H1 (cell line): ENCODE data around the gene ZFP91. TPM values are rescaled to one million over a fixed set of nuclear protein-coding genes. Genes with fewer than 3 reads are reported as not detected.

Experiments used
- CTCF ChIA-PET: fragments of 300-600 bp; sonication (Branson Sonifier 250); formaldehyde crosslinking; loops from one replicate; lab custom pipeline; 2021; ENCODE audit not compliant: partially characterized antibody; lab: Charles Lee
- POLR2A ChIA-PET: fragments of 300-600 bp; sonication (Branson Sonifier 250); formaldehyde crosslinking; loops from one replicate; lab custom pipeline; 2021; ENCODE audit warnings: inconsistent platforms; ENCODE audit not compliant: partially characterized antibody; lab: Charles Lee
- DNase-seq, 2 experiments: peaks; one replicate each; pipeline versions ENCODE4 v3.0.0 to v3.0.0-alpha.2; 2010 to 2022; ENCODE audit warnings: low spot score in 2 of 2, low read depth in 1 of 2, mixed read lengths in 1 of 2
- FAIRE-seq: peaks from 2 replicates; lab custom pipeline; 2011; peaks lifted over from hg19 to GRCh38; lab: Jason Lieb, UNC
- H2AFZ ChIP-seq: 2 replicates; pipeline ENCODE4 v1.8.1; 2012; ENCODE audit warnings: low read length, inconsistent platforms
- H2AK5ac ChIP-seq: 2 replicates; pipeline ENCODE4 v1.6.1; 2013; ENCODE audit warnings: low read depth, low read length
- H2BK120ac ChIP-seq: replicated peaks from 2 replicates; pipeline ENCODE3; 2013; ENCODE audit warnings: low read depth, low read length, inconsistent platforms
- H2BK12ac ChIP-seq: 2 replicates; pipeline ENCODE4 v1.6.1; 2013; ENCODE audit warnings: low read depth, low read length
- H2BK15ac ChIP-seq: 2 replicates; pipeline ENCODE4 v1.6.1; 2013; ENCODE audit warnings: low read length
- H2BK20ac ChIP-seq: 2 replicates; pipeline ENCODE4 v1.6.1; 2013; ENCODE audit warnings: low read length
- H2BK5ac ChIP-seq: 2 replicates; pipeline ENCODE4 v1.6.1; 2013; ENCODE audit warnings: low read depth, low read length
- H3K14ac ChIP-seq: 2 replicates; pipeline ENCODE4 v1.6.1; 2013; ENCODE audit warnings: inconsistent platforms; ENCODE audit not compliant: insufficient read length
- H3K18ac ChIP-seq: 2 replicates; pipeline ENCODE4 v1.6.1; 2013; ENCODE audit warnings: low read length; ENCODE audit errors: extremely low read depth
- H3K23ac ChIP-seq: 2 replicates; pipeline ENCODE4 v1.6.1; 2013; ENCODE audit warnings: inconsistent platforms; ENCODE audit not compliant: insufficient read length
- H3K23me2 ChIP-seq: 2 replicates; pipeline ENCODE4 v1.6.1; 2013; ENCODE audit warnings: low read depth, low read length
- H3K27ac ChIP-seq: 2 replicates; pipeline ENCODE4 v1.6.1; 2011; ENCODE audit warnings: low read depth, low read length, inconsistent platforms
- H3K27me3 ChIP-seq, 4 experiments: replicated peaks in 1 of 4; 1 replicate in 1 of 4; 2 replicates in 3 of 4; pipeline versions ENCODE4 v1.6.1 to v1.8.1; 2011 to 2013; ENCODE audit warnings: low read length in 3 of 4, mild to moderate bottlenecking in 3 of 4, inconsistent platforms in 2 of 4, mixed read lengths in 2 of 4, moderate library complexity in 1 of 4; ENCODE audit not compliant: control insufficient read depth in 3 of 4, insufficient read depth in 3 of 4; ENCODE audit errors: extremely low read depth in 1 of 4
- H3K36me3 ChIP-seq, 4 experiments: 2 replicates each; pipeline versions ENCODE4 v1.6.1 to v1.8.1; 2011 to 2013; ENCODE audit warnings: mild to moderate bottlenecking in 4 of 4, low read length in 3 of 4, moderate library complexity in 2 of 4, control low read depth in 1 of 4, inconsistent platforms in 1 of 4; ENCODE audit not compliant: insufficient read depth in 4 of 4, control insufficient read depth in 2 of 4
- H3K4ac ChIP-seq: replicated peaks from 2 replicates; pipeline ENCODE3; 2013; ENCODE audit warnings: low read length, low read depth, mixed read lengths, inconsistent platforms; ENCODE audit not compliant: insufficient read length
- H3K4me1 ChIP-seq, 4 experiments: replicated peaks in 1 of 4; 1 replicate in 1 of 4; 2 replicates in 3 of 4; pipeline versions ENCODE4 v1.6.1 to v1.8.1; 2011 to 2013; ENCODE audit warnings: low read length in 3 of 4, inconsistent platforms in 2 of 4, mixed read lengths in 1 of 4; ENCODE audit not compliant: insufficient read depth in 4 of 4, control insufficient read depth in 3 of 4
- H3K4me2 ChIP-seq, 2 experiments: 2 replicates each; pipeline versions ENCODE4 v1.6.1 to v1.8.1; 2011 to 2013; ENCODE audit warnings: low read depth in 2 of 2, low read length in 2 of 2, control low read depth in 1 of 2, inconsistent platforms in 1 of 2, mild to moderate bottlenecking in 1 of 2; ENCODE audit not compliant: insufficient read depth in 1 of 2
- H3K4me3 ChIP-seq, 4 experiments: fragments of 200-600, 300-600 bp in 1 of 4; sonication (generic), shearing (Covaris generic), sonication (Bioruptor Twin) in 1 of 4; 2 replicates each; pipeline versions ENCODE4 v1.5.1 to v1.8.1; 2011 to 2016; ENCODE audit warnings: low read length in 4 of 4, low read depth in 3 of 4, control low read depth in 2 of 4, inconsistent platforms in 2 of 4, mild to moderate bottlenecking in 2 of 4, mixed read lengths in 1 of 4, moderate library complexity in 1 of 4; ENCODE audit not compliant: insufficient read depth in 2 of 4; ENCODE audit errors: extremely low read depth in 1 of 4
- H3K56ac ChIP-seq: replicated peaks from 2 replicates; pipeline ENCODE3; 2013; ENCODE audit warnings: low read depth, mild to moderate bottlenecking, mixed read lengths, low read length, inconsistent platforms; ENCODE audit not compliant: insufficient read length
- H3K79me1 ChIP-seq: 2 replicates; pipeline ENCODE4 v1.6.1; 2013; ENCODE audit warnings: low read depth, low read length, control low read depth
- H3K79me2 ChIP-seq, 2 experiments: 2 replicates each; pipeline versions ENCODE4 v1.6.1 to v1.8.1; 2012 to 2013; ENCODE audit warnings: low read length in 2 of 2, mild to moderate bottlenecking in 2 of 2, inconsistent platforms in 1 of 2; ENCODE audit not compliant: insufficient read depth in 2 of 2, control insufficient read depth in 1 of 2
- H3K9ac ChIP-seq, 4 experiments: replicated peaks in 1 of 4; 1 replicate in 1 of 4; 2 replicates in 3 of 4; pipeline versions ENCODE4 v1.6.1 to v1.8.1; 2011 to 2013; ENCODE audit warnings: low read depth in 3 of 4, low read length in 3 of 4, control low read depth in 2 of 4, mild to moderate bottlenecking in 2 of 4, moderate library complexity in 2 of 4, inconsistent platforms in 1 of 4; ENCODE audit errors: extremely low read depth in 1 of 4
- H3K9me3 ChIP-seq, 2 experiments: 2 replicates each; pipeline versions ENCODE4 v1.6.1 to v1.8.1; 2012 to 2013; ENCODE audit warnings: mild to moderate bottlenecking in 2 of 2, moderate library complexity in 2 of 2, control low read depth in 1 of 2, inconsistent platforms in 1 of 2, low read depth in 1 of 2, low read length in 1 of 2, mixed read lengths in 1 of 2; ENCODE audit not compliant: insufficient read depth in 2 of 2
- H4K20me1 ChIP-seq, 2 experiments: replicated peaks in 1 of 2; 2 replicates each; pipeline versions ENCODE3 to v1.8.1; 2011 to 2013; ENCODE audit warnings: inconsistent platforms in 2 of 2, low read length in 2 of 2, mild to moderate bottlenecking in 1 of 2; ENCODE audit not compliant: insufficient read depth in 2 of 2, control insufficient read depth in 1 of 2
- H4K5ac ChIP-seq: 2 replicates; pipeline ENCODE4 v1.6.1; 2013; ENCODE audit warnings: low read length, low read depth, mixed read lengths, inconsistent platforms; ENCODE audit not compliant: insufficient read length
- H4K8ac ChIP-seq: 2 replicates; pipeline ENCODE4 v1.8.0; 2013; ENCODE audit warnings: mild to moderate bottlenecking, moderate library complexity, low read length, inconsistent platforms; ENCODE audit not compliant: insufficient read depth; ENCODE audit errors: extremely low read depth
- H4K91ac ChIP-seq: replicated peaks from 2 replicates; pipeline ENCODE3; 2013; ENCODE audit warnings: low read length, mixed read lengths, inconsistent platforms; ENCODE audit not compliant: insufficient read length
- WGBS, 2 experiments: shearing (Covaris generic) in 1 of 2; methylation state at CpG; one replicate each; pipeline versions ENCODE4 v1.1.6 to v1.1.7; 2013 to 2015; ENCODE audit warnings: low lambda C conversion rate in 2 of 2, mixed read lengths in 2 of 2, inconsistent platforms in 1 of 2, low coverage in 1 of 2, missing lambda C conversion rate in 1 of 2; ENCODE audit not compliant: insufficient replicate concordance in 2 of 2, insufficient coverage in 1 of 2, insufficient read length in 1 of 2; ENCODE audit errors: extremely low coverage in 1 of 2, missing lambda C conversion rate in 1 of 2; 5-methylcytosine and 5-hydroxymethylcytosine counted together
- polyA plus RNA-seq, 7 experiments: library from polyadenylated mRNA; depleted of rRNA in 3 of 7; stranded (reverse) in 5 of 7; unstranded in 2 of 7; fragments of >200 nt in 5 of 7; fragments of 200-250 nt in 2 of 7; gene quantifications; 1 replicate in 5 of 7; 2 replicates in 1 of 7; 4 replicates in 1 of 7; pipeline versions ENCODE4 v1.2.1 to v1.2.3, GENCODE V29; 2011 to 2013; ENCODE audit warnings: missing spikeins in 2 of 7, mixed read lengths in 2 of 7
- total RNA-seq: library from RNA; stranded (reverse); fragmentation: NEBNext Ultra II Directional; extraction: Animal tissue kit (Norgen Biotek cat#: 25700); gene quantifications from 2 replicates; pipeline ENCODE4 v1.2.1, GENCODE V29; 2021

The ZFP91 gene
- total and polyA plus RNA-seq, 2 of the 8 experiments (the other 6 are each of a cell fraction or from before 2014, with no cell fraction given), result 10.7 to 29.0 TPM

- no peak for DNase-seq
- no peak overlapping the region for H3K9ac ChIP-seq
- CTCF ChIA-PET, result interaction anchor here (0.6 kb wide), 1 partner anchor 39 kb away, joined by 3 read pairs; no protein-coding TSS in a partner anchor
Observed at GRCh38 chr11:58631378-58631777, 52.5 kb downstream of the ZFP91 start.

More at GRCh38 chr11:58631378-58631777, 52.5 kb downstream of the ZFP91 start:
- no peak overlapping the region for H4K8ac ChIP-seq
- H3K79me1 ChIP-seq, result no peaks in the 10 kb centered on the region
- no peak overlapping the region for H4K91ac ChIP-seq
- no peak overlapping the region for H3K4me2 ChIP-seq
- peaks cover 0 to 4% (median 0%) of the 10 kb centered on the region in 4 experiments; a peak in 1 of 8 replicates for H3K36me3 ChIP-seq
- H2AFZ ChIP-seq, result no peak overlapping the region
- no peak overlapping the region for H2BK120ac ChIP-seq
- no peak overlapping the region for H2BK15ac ChIP-seq
- no peak overlapping the region for H2AK5ac ChIP-seq
- peaks cover 0 to 4% (median 1%) of the 10 kb centered on the region in 4 experiments; a peak in 2 of 7 replicates for H3K4me1 ChIP-seq
- 91% methylated on average over 3 of the region's 3 CpGs; no CpG with 5 or more reads in 1 of the 2 experiments for WGBS, 2 experiments
- H3K9me3 ChIP-seq, result no peaks in the 10 kb centered on the region
- no peaks in the 10 kb centered on the region for H4K20me1 ChIP-seq
- H3K56ac ChIP-seq, result no peak overlapping the region
- H3K14ac ChIP-seq, result no peak overlapping the region
- no peak overlapping the region for H3K4ac ChIP-seq
- H2BK5ac ChIP-seq, result no peak overlapping the region
- H3K23ac ChIP-seq, result no peak overlapping the region
- no peak overlapping the region for H2BK12ac ChIP-seq
- no peak overlapping the region for H3K4me3 ChIP-seq
- no peak overlapping the region for H4K5ac ChIP-seq
- H2BK20ac ChIP-seq, result no peak overlapping the region
- no peaks in the 10 kb centered on the region for H3K27me3 ChIP-seq
- H3K18ac ChIP-seq, result no peak overlapping the region
- POLR2A ChIA-PET, result no interaction called here
- H3K27ac ChIP-seq, result no peak overlapping the region
- no peak for FAIRE-seq
- no peaks in the 10 kb centered on the region for H3K23me2 ChIP-seq
- H3K79me2 ChIP-seq, result no peaks in the 10 kb centered on the region
